ENCODE results near the gene CUL5. TPM values are rescaled to one million over a fixed set of nuclear protein-coding genes. Genes with fewer than 3 reads are reported as not detected.
"Not testable (repeated sequence)": the region's sequence is repeated elsewhere in the genome, so short reads cannot be mapped to it uniquely, and the experiment has no call there.

Gene CUL5
- total RNA-seq, 1 donor from 2014 or later = 32.7 TPM

DNA sequence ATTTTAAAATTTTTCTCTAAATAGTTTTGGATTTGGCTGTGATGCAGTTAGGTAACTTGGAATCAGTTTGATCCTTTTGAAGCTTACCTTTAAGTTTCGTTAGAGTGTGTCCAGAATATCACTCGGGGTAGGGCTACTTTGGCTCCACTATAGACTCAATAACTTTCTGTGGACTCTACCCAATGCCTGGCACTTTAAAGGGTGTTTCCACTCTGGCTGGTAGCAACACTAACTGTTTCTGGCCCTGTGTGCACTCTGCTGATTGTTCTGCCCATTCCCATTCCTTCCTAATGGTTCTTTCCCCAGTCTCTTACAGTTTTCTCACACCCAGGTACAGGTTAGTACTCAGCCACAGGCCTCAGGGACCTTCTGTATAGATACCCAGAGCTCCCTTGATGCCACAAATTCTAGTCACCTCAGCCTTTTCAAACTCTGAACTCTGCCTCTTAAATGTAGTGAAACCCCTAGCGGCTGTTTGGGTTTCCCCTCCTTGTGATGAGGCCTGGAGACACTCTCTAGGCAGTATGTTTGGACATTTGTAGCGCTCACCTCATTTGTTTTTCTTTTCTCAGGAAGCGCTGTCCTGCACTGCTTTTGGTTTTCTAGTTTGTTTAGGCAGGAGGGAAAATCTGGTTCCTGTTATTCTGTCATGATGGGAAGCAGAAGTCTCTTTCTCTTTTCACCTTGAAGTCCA lies 16.8 kb downstream of the CUL5 start:
- H3K4me3 ChIP-seq (ENCODE audit: low read depth, low read length) = no peak overlapping the region
- TF ChIP-seq, protein P1, sequence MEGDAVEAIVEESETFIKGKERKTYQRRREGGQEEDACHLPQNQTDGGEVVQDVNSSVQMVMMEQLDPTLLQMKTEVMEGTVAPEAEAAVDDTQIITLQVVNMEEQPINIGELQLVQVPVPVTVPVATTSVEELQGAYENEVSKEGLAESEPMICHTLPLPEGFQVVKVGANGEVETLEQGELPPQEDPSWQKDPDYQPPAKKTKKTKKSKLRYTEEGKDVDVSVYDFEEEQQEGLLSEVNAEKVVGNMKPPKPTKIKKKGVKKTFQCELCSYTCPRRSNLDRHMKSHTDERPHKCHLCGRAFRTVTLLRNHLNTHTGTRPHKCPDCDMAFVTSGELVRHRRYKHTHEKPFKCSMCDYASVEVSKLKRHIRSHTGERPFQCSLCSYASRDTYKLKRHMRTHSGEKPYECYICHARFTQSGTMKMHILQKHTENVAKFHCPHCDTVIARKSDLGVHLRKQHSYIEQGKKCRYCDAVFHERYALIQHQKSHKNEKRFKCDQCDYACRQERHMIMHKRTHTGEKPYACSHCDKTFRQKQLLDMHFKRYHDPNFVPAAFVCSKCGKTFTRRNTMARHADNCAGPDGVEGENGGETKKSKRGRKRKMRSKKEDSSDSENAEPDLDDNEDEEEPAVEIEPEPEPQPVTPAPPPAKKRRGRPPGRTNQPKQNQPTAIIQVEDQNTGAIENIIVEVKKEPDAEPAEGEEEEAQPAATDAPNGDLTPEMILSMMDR (IDR thresholded peaks at IDR 0.05; ENCODE audit: insufficient read depth, low read length, poor library complexity, severe bottlenecking) = no peak
- DNase-seq (ENCODE audit: low read depth) = no peak
- H3K27me3 ChIP-seq (ENCODE audit: control insufficient read depth, insufficient read depth, low read length) = no peaks in the 10 kb centered on the region
- H3K36me3 ChIP-seq (ENCODE audit: control insufficient read depth, insufficient read depth, low read length) = no peaks in the 10 kb centered on the region

DNA sequence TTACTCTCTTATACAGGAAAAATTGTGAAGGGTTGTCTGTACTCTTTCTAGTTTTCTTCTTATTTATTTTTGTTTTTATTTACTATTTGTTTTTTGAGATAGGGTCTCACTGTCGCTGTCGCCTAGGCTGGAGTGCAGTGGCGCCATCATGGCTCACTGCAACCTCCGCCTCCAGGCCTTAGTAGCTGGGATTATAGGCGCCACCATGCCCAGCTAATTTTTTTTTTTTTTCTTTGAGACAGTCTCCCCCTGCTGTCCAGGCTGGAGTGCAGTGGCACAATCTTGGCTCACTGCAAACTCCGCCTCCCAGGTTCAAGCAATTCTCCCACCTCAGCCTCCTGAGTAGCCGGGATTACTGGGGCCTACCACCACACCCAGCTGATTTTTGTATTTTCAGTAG lies 18.4 kb downstream of the CUL5 start:
- no peaks in the 10 kb centered on the region for H3K27me3 ChIP-seq (ENCODE audit: control insufficient read depth, insufficient read depth, low read length)
- TF ChIP-seq, protein P1 (IDR thresholded peaks at IDR 0.05; ENCODE audit: insufficient read depth, low read length, poor library complexity, severe bottlenecking) = no peak
- no peak for DNase-seq (ENCODE audit: low read depth)
- no peak overlapping the region for H3K4me3 ChIP-seq (ENCODE audit: low read depth, low read length)
- no peaks in the 10 kb centered on the region for H3K36me3 ChIP-seq (ENCODE audit: control insufficient read depth, insufficient read depth, low read length)

DNA sequence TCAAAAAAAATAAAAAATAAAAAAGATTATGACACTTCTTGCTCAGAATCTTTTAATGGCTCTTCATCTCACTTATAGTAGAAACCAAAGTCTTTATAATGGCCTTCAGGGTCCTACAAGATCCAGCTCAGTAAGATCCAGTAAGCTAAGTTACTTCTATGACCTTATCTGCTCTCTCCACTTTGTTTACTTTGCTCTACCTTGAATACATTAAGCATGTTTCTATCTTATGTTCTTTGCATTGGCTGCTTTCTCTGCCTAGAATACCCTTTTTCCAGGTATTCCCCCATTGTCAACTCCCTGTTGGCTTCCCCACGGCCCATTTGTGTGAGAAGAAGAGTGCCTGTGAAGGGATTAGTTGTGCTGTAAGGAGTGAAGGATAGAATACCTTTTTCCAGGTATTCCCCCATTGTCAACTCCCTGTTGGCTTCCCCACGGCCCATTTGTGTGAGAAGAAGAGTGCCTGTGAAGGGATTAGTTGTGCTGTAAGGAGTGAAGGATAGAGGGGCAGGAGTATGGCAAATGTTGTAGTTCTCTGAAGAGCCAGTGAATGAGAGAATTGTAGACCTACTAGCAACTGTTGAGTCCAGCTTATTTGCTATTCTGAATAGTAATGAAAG lies 20.2 kb downstream of the CUL5 start:
- H3K27me3 ChIP-seq (ENCODE audit: control insufficient read depth, insufficient read depth, low read length); H3K4me3 ChIP-seq (ENCODE audit: low read depth, low read length); DNase-seq (ENCODE audit: low read depth); H3K36me3 ChIP-seq (ENCODE audit: control insufficient read depth, insufficient read depth, low read length): not testable (repeated sequence)

DNA sequence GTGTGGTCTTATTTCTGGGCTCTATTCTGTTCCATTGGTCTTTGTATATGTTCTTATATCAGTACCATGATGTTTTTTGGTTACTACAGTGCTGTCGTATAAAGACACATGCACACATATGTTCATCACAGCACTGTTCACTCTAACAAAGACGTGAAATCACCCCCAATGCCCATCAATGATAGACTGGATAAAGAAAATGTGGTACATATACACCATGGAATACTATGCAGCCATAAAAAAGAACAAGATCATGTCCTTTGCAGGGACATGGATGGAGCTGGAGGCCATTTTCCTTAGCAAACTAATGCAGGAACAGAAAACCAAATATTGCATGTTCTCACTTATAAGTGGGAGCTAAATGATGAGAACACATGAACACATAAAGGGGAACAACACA lies 22.9 kb downstream of the CUL5 start:
- not testable (repeated sequence) for H3K4me3 ChIP-seq (ENCODE audit: low read depth, low read length); H3K36me3 ChIP-seq (ENCODE audit: control insufficient read depth, insufficient read depth, low read length); H3K27me3 ChIP-seq (ENCODE audit: control insufficient read depth, insufficient read depth, low read length); DNase-seq (ENCODE audit: low read depth)

DNA sequence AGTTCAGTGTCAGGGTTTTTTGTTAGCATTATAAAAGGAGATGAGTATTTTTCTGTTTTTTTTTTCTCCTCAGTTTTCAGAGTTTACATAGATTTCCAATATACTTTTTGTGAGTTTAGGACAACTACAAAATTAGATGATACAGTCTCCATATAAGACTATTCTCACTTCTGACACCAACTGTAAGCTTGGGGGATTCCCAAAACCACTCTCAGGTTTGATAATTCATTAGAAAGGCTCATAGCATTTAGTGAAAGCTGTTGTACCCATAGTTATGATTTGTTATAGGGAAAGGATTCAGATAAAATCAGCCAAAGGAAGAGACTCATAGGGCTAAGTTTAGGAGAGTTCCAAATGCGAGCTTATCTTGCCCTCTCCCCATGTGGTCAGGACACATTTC lies 24.1 kb downstream of the CUL5 start:
- DNase-seq (ENCODE audit: low read depth) = no peak
- Histone ChIP-seq H3K4me3 (ENCODE audit: low read depth, low read length) (no peak overlapping the region), H3K27me3 (ENCODE audit: control insufficient read depth, insufficient read depth, low read length) (no peaks in the 10 kb centered on the region), H3K36me3 (ENCODE audit: control insufficient read depth, insufficient read depth, low read length) (no peaks in the 10 kb centered on the region)
- TF ChIP-seq, protein P1 (IDR thresholded peaks at IDR 0.05; ENCODE audit: insufficient read depth, low read length, poor library complexity, severe bottlenecking) = no peak

DNA sequence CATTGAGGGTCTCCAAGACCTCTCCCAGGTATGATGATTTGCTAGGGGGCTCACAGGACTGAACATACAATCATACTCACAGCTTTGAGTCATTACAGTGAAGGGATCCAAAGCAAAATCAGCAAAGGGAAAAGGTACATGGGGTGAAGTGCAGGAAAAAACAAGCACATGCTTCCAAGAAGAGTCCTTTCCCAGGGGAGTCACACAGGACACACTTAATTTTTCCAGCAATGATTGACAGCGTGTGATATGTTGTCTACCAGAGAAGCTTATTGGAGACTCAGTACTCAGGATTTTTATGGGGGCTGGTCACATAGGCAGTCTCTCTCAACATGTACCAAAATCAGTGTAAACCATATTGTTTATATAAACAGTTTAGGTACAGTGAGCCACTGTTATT lies 25.3 kb downstream of the CUL5 start:
- Histone ChIP-seq H3K27me3 (ENCODE audit: control insufficient read depth, insufficient read depth, low read length) (no peaks in the 10 kb centered on the region), H3K4me3 (ENCODE audit: low read depth, low read length) (no peak overlapping the region), H3K36me3 (ENCODE audit: control insufficient read depth, insufficient read depth, low read length) (no peaks in the 10 kb centered on the region)
- TF ChIP-seq, protein P1 (IDR thresholded peaks at IDR 0.05; ENCODE audit: insufficient read depth, low read length, poor library complexity, severe bottlenecking) = no peak
- DNase-seq (ENCODE audit: low read depth) = no peak

DNA sequence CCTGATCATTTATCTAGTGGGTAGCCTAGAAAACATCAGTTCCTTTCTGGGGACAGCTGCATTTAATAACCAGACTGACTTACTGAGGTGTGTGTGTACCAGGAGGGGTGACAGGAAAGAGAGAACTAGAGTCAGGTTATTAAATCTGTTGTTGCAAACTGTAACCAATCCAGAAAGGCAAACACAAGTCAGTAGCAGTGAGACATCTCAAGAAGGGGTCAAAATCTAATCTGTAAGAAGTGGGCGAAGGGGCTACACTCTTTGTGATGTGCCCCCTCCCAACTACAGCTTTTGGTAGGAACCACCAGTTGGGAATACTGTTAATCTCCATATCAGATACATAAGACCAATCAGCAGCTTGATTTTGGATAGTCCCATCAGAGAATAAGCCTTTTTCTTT lies 26.3 kb downstream of the CUL5 start:
- H3K4me3 ChIP-seq (ENCODE audit: low read depth, low read length) = no peak overlapping the region
- TF ChIP-seq, protein P1 (IDR thresholded peaks at IDR 0.05; ENCODE audit: insufficient read depth, low read length, poor library complexity, severe bottlenecking) = no peak
- no peaks in the 10 kb centered on the region for H3K27me3 ChIP-seq (ENCODE audit: control insufficient read depth, insufficient read depth, low read length)
- no peaks in the 10 kb centered on the region for H3K36me3 ChIP-seq (ENCODE audit: control insufficient read depth, insufficient read depth, low read length)
- DNase-seq (ENCODE audit: low read depth) = no peak
